DOHH2 (cell line): ENCODE results near the gene LRRC41.
A peak's percentile ranks its signal among the peaks of the same experiment; 100 is the strongest.

ENCODE experiments used
- CTCF ChIP-seq: fragments of 200-600 bp; sonication (generic); IDR thresholded peaks from one replicate; pipeline ENCODE4 v1.5.1; 2014; ENCODE audit warnings: antibody characterized with exemption, mild to moderate bottlenecking, low read depth, low read length; ENCODE audit not compliant: poor library complexity, severe bottlenecking
- EZH2phosphoT487 ChIP-seq: fragments of 200-600 bp; sonication (generic); IDR thresholded peaks from 2 replicates; pipeline ENCODE4 v1.6.1; 2017; ENCODE audit warnings: borderline replicate concordance, mild to moderate bottlenecking, antibody characterized with exemption, low read length, moderate library complexity, mixed read lengths

DNA sequence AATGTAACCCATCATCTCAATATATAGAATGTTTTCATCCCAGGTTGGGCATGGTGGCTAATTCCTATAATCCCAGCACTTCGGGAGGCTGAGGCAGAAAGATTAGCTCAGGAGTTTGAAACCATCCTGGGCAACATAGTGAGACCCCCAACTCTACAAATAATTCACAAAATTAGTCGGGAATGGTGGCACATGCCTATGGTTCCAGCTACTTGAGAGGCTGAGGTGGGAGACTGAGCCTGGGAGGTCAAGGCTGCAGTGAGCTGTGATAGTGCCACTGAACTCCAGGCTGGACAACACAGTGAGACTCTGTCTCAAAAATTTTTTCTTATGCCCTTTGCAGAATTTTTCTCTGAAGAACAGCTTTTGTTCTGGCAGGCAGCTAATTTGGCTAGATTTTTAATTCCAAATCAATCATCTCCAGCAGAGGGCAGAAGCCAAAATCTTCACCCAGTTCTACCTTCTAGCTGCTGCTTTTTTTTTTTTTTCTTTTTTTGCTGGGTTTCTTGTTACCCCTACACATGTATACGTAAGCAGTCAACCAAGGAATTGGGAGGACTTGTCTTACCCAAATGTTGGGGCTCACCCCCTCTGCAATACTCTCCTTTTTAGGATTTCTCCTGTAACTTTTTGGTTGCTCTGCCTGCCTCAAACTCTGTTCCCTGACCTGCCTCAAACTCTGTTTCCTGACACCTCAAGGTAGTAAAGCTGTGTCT, 58.6 kb downstream of the LRRC41 start:
- TF ChIP-seq CTCF (peak; percentile 64), EZH2phosphoT487 (no peak)
